HuH-7.5 (cell line): ENCODE data around the gene MX1.

ENCODE experiments used
- DNase-seq: peaks from one replicate; pipeline ENCODE4 v3.0.0; 2011; ENCODE audit warnings: low spot score

MX1 gene

GRCh38 chr21:41460578-41461527 is 34.8 kb downstream of the MX1 start:
- peak; percentile 68 for DNase-seq

DNA sequence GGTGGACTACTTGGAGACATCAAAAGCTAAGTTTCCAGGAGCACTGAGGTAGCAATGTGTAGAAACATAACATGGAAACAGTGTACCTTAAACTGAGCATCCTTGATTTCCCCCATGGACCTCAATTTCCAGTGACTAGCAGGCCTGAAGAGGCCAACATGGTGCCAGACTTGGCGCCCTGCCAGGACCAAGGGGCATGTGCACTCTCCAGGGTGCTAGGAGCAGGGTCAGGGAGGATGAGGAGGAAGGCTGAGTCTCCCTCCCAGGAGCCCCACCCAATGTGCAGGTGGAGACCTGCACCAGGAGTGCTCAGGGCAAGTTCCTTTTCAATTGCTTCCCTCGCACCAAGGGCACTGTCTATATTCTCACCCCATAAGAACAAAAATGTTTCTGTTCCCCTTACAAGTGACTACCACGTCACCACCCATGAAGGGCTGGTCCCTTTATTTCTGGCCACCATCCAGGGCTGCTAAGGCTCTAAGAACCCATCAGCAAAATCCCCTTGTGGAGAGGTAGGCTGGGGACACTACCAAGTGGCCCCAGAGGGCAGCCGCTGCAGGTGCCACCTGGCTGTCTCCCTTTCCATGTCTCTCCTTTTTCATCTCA is 39.2 kb downstream of the MX1 start:
- DNase-seq: no peak

DNA sequence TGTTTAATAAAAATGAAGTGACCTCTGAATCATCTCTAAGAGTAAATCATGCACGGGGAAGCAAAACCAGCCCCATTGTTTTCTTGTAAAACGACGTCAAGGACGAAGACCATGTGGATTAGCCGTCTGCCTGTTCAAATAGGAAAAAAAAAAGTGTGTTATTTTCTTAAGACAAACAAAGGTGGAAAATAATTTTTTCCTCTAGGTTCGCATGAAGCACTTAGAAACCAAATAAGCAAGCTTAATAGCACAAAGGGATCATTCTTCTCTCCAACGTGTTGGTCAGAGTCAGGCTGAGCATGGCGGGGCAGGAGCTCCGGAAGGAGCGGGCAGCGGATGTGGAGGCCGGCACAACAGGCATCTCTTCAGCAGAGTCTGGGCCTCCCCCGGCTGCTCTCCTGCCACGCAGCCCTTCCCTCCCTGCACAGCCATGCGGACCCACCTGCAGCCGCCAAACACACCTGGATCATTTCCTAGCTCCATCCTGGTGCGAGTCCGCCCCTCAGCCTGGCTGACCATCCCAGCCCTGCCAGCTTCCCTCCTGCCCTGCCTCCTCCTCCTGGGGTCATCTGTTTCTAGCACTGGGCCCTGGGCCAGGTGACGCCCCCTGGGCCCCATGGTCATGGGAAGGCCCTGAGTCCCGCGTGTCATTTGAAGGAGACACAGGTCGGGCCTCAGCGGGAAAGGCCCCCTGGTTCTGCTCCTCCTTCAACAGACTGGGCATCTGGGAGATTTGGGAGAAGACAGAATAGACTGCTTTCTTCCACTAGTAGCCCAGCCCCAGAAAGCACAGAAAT is 40.2 kb downstream of the MX1 start:
- DNase-seq: no peak

- DNase-seq: no peak
Measured at GRCh38 chr21:41470054-41470453, 44.0 kb downstream of the MX1 start.

DNA sequence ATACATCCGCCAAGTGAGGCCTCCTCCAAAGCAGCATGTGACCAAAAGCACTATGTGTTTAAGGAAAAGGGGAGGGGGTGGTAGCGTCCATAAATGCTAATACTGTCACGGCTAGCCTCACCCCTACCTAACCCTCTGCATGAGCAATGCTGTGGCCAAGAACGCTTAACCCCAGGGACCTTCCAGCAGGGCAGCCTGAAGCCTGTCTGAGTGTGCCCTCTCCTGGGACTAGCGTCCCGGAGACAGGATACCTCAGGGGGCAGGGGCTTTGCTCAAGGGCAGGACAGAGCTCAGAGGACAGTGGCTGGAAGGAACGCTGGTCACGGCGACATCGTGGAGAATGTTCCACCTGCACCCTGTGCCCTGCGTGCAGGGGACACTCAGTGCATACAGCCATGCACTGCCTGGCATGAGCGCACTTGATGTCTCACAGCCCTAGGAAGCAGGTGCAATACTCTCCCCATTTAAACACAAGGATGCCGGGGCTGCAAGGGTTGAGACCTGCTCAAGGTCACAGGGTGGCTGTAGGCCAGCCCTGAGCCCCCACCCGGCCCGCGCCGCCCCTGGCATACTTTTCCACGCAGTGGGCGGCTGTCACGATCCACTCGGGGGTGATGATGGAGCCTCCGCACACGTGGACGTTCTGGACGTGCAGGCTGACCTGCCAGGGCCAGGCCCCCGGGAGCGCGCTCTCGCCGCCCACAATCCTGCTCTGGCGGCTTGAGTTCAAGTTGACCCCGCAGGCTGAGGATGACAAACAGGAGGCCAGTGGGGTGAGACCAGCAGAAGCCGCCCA is 46.9 kb downstream of the MX1 start:
- no peak for DNase-seq

DNA sequence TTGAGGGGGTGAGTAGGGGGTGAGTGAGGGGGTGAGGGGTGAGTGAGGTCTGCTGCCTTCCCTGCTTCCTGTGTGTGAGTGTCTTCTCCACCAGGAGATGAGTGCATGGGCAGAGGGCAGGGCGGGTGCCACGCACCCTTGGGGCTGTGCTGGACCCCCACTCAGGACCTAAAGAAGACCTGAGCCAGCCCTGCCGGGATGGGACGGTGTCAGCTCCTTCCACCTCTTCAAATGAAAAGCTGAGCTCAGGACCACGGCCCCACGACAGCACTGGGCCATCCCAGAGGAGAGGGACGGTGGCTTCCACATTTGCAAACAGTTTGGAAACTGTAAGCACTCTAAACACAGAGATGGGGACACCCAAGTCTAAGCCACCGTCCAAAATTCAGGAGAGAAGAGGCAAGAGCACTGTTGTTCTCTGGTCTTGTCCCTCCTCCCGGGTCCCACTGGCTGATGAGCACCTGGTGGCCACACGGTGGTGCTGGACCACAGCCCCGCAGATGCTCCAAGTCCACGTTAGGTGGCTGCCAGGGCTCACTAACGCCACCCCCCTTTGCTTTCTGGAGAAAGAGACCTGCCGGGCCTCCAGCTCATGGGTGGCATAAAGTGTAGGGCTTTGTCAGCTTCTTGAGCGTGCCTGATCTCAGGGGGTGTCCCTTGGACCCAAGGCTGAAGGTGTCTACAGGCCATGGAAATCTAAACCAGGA is 49.8 kb downstream of the MX1 start:
- DNase-seq: no peak

DNA sequence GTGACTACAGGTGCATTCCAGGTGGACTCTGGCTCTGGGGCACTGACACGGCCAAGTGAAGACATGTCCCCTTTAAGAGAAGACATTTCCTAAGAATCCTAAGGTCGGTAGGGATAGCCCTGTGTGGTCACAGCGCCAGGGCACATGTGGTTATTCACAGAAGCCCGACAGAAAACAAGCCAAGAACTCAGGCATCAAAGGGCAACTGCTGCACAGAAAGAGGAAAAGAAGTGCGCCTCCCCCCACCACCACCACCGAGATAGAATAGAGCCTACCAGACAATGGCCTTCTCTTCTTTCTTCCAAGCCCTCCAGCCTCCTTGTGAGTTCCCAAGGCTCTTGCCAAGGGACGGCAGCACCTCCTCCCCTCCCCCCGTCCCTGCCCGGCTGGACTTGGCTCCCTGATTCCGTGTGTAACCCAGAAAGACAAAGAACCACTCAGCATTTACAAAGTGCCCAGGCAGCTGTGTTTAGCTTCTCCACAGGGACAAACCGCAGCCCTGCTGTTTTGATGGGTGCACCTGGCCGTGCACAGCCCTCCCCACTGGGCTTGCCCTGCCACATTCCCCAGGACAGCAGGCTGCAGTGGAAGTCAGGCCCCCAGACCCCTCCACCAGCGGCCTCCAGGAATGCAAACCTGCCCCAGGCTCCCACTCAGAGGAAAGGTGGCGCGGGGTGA is 51.7 kb downstream of the MX1 start:
- DNase-seq: no peak

GRCh38 chr21:41478319-41479177 is 52.5 kb downstream of the MX1 start:
- DNase-seq: no peak

GRCh38 chr21:41479686-41480085 is 53.6 kb downstream of the MX1 start:
- no peak for DNase-seq

GRCh38 chr21:41480086-41480690 is 54.1 kb downstream of the MX1 start:
- DNase-seq: no peak

GRCh38 chr21:41481191-41481590 is 55.2 kb downstream of the MX1 start:
- no peak for DNase-seq

DNA sequence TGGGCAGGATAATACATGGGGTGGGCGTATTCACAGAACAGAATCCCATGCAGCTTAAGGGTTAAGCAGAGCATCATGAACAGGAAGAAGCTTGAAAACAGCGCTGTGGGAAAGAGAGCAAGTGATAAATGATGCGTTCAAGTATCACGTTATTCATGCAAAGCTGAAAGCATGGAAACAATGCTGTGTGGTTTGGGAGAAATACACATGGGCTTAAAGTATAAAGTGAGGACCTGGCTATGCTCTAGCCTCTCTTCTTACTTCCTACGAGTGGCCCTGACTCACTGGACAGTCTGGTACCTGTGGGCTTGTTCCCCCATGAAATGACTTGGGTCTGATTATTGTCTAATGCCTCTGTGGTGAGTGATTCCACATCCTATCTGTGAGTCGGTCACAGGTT is 56.3 kb downstream of the MX1 start:
- DNase-seq: no peak

GRCh38 chr21:41482980-41483379 is 56.9 kb downstream of the MX1 start:
- DNase-seq: no peak

DNA sequence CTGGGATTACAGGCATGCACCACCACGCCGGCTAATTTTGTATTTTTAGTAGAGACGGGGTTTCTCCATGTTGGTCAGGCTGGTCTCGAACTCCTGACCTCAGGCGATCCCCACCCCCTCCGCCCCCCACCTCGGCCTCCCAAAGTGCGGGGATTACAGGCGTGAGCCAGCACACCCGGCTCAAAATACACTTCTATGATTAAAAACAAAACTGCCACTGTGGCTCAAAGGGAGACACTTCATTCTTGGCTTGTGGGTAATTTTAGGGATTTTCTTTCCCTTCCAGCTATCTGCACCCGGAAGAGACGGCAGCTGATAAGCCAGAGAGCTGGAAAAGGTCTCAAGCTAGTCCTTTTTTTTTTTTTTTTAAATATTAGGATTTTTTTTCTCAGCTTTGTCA is 57.4 kb downstream of the MX1 start:
- no peak for DNase-seq

- no peak for DNase-seq
Measured at GRCh38 chr21:41483973-41484372, 57.9 kb downstream of the MX1 start.

- no peak for DNase-seq
Measured at GRCh38 chr21:41487082-41487481, 61.0 kb downstream of the MX1 start.

GRCh38 chr21:41488080-41488479 is 62.0 kb downstream of the MX1 start:
- no peak for DNase-seq

GRCh38 chr21:41489329-41489728 is 63.3 kb downstream of the MX1 start:
- no peak for DNase-seq

- DNase-seq: no peak
Measured at GRCh38 chr21:41490330-41490729, 64.3 kb downstream of the MX1 start.
